Measurements from ENCODE around the gene UBTF.

UBTF gene

GRCh38 chr17:44205962-44206824 is 13.3 kb downstream of the UBTF start:
- WGBS (ENCODE audit: insufficient coverage, insufficient read length) = no CpG with 5 or more reads among the region's 13 CpGs
- Histone ChIP-seq H3K4me1 (ENCODE audit: control insufficient read depth, insufficient read depth, low read length) (peaks cover 3% of the 10 kb centered on the region), H3K9me3 (ENCODE audit: control insufficient read depth, insufficient read depth, low read length) (no peaks in the 10 kb centered on the region), H3K27ac (ENCODE audit: low read length) (no peak overlapping the region), H3K4me3 (ENCODE audit: low read length) (no peak overlapping the region), H3K36me3 (ENCODE audit: control insufficient read depth, insufficient read depth, low read length) (peaks cover 26% of the 10 kb centered on the region), H3K27me3 (ENCODE audit: control insufficient read depth, insufficient read depth, low read length) (no peaks in the 10 kb centered on the region)
- DNase-seq (ENCODE audit: low read depth, low spot score) = no peak

DNA sequence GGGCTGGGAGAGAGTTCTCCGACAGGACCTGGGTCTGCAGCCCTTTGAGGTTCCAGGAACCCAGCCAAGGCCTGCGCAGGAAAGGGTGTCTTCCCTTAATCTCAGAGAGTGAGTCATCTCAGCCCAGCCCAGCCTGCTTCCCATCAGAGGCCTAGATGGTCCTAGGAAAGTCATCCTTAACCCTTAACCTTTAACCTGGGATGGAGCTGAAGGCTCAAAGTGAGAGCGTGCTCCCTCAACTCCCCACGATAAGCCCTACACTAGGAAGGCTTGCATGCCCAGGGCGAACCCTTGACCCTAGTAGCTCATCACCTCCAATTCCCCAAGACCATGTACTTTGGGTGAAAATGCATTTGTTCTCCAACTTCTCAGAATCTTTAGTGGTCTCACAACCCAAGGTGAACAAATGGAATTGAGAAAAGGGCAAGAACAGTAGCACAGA is 15.0 kb downstream of the UBTF start:
- H3K27ac ChIP-seq (ENCODE audit: low read length) = no peak overlapping the region
- no CpG with 5 or more reads among the region's 5 CpGs for WGBS (ENCODE audit: insufficient coverage, insufficient read length)
- H3K4me1 ChIP-seq (ENCODE audit: control insufficient read depth, insufficient read depth, low read length) = peaks cover 3% of the 10 kb centered on the region; the same call in 1 of the 2 replicates
- H3K27me3 ChIP-seq (ENCODE audit: control insufficient read depth, insufficient read depth, low read length) = no peaks in the 10 kb centered on the region
- H3K4me3 ChIP-seq (ENCODE audit: low read length) = no peak overlapping the region
- no peak for DNase-seq (ENCODE audit: low read depth, low spot score)
- H3K9me3 ChIP-seq (ENCODE audit: control insufficient read depth, insufficient read depth, low read length) = no peaks in the 10 kb centered on the region
- H3K36me3 ChIP-seq (ENCODE audit: control insufficient read depth, insufficient read depth, low read length) = peaks cover 17% of the 10 kb centered on the region

- H3K27me3 ChIP-seq (ENCODE audit: control insufficient read depth, insufficient read depth, low read length) = no peaks in the 10 kb centered on the region
- no peak overlapping the region for H3K27ac ChIP-seq (ENCODE audit: low read length)
- H3K36me3 ChIP-seq (ENCODE audit: control insufficient read depth, insufficient read depth, low read length) = peaks cover 13% of the 10 kb centered on the region
- no CpG with 5 or more reads among the region's 9 CpGs for WGBS (ENCODE audit: insufficient coverage, insufficient read length)
- no peak for DNase-seq (ENCODE audit: low read depth, low spot score)
- no peak overlapping the region for H3K4me3 ChIP-seq (ENCODE audit: low read length)
- no peaks in the 10 kb centered on the region for H3K9me3 ChIP-seq (ENCODE audit: control insufficient read depth, insufficient read depth, low read length)
- peaks cover 3% of the 10 kb centered on the region; the same call in 1 of the 2 replicates for H3K4me1 ChIP-seq (ENCODE audit: control insufficient read depth, insufficient read depth, low read length)
Measured at GRCh38 chr17:44203731-44204440, 15.6 kb downstream of the UBTF start.

GRCh38 chr17:44202756-44203155 is 16.7 kb downstream of the UBTF start:
- no peaks in the 10 kb centered on the region for H3K27me3 ChIP-seq (ENCODE audit: control insufficient read depth, insufficient read depth, low read length)
- no peak overlapping the region for H3K27ac ChIP-seq (ENCODE audit: low read length)
- no peaks in the 10 kb centered on the region for H3K9me3 ChIP-seq (ENCODE audit: control insufficient read depth, insufficient read depth, low read length)
- H3K4me1 ChIP-seq (ENCODE audit: control insufficient read depth, insufficient read depth, low read length) = peaks cover 6% of the 10 kb centered on the region
- DNase-seq (ENCODE audit: low read depth, low spot score) = no peak
- WGBS (ENCODE audit: insufficient coverage, insufficient read length) = no CpG with 5 or more reads among the region's 4 CpGs
- peaks cover 7% of the 10 kb centered on the region; the same call in 1 of the 2 replicates for H3K36me3 ChIP-seq (ENCODE audit: control insufficient read depth, insufficient read depth, low read length)
- H3K4me3 ChIP-seq (ENCODE audit: low read length) = no peak overlapping the region

- DNase-seq (ENCODE audit: low read depth, low spot score) = no peak
- Histone ChIP-seq H3K4me3 (ENCODE audit: low read length) (peak overlapping the region; percentile 77; the same call in 1 of the 2 replicates), H3K27me3 (ENCODE audit: control insufficient read depth, insufficient read depth, low read length) (no peaks in the 10 kb centered on the region), H3K27ac (ENCODE audit: low read length) (no peak overlapping the region), H3K36me3 (ENCODE audit: control insufficient read depth, insufficient read depth, low read length) (peaks cover 5% of the 10 kb centered on the region; the same call in 1 of the 2 replicates), H3K9me3 (ENCODE audit: control insufficient read depth, insufficient read depth, low read length) (no peaks in the 10 kb centered on the region), H3K4me1 (ENCODE audit: control insufficient read depth, insufficient read depth, low read length) (peaks cover 6% of the 10 kb centered on the region)
- WGBS (ENCODE audit: insufficient coverage, insufficient read length) = no CpG with 5 or more reads among the region's 36 CpGs
Measured at GRCh38 chr17:44200478-44201155, 18.9 kb downstream of the UBTF start.

DNA sequence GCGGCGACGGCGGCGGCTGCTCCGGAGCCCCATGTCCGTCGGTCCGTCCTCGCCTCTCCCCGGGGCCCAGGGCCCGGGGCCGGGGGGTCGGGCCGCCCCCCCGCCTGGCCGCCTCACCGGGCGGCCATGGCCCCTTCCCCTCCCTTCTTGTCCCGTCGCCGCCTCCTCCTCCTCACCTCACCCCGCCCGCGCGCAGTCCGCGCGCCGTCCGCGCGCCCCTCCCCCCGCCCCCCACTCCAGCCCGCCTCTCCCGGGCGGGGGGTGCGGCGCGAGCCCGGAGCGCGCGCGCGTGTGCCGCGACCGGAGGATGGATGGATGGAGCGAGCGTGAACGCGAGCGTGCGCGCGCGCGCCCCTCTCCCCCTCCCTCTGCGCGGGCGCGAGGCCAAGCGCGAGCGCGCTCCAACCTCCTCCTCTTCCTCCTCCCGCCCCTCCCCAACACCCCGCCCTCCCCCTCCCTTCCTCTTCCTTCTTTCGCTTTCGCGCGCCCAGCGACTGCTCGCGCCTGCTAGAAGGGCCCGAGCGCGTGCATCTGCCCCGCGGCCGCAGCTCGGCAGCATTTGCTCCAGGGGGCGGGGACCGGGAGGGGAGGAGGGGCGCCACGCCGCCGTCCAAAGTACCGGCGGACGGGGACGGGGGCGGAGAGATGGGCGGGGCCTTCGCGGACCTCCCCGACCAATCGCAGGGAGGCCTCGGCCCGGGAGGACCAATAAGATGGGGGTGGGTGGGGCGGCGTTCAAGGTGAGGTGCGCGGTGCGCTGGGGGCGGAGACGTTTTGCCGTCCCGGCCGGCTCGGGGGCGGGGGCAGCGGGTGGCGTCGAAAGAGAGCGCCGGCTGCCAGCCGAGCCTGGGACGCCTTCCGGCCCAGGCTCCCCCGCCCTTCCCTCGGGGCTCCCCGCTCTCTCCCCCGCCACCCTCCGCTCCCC is 19.7 kb downstream of the UBTF start, which contains the start of gene ATXN7L3:
TSS of gene ATXN7L3 (minus strand) at position 332 of the 925 bp plus-strand sequence. CDS start 1,814 bp downstream, outside the sequence.
- Histone ChIP-seq H3K9me3 (ENCODE audit: control insufficient read depth, insufficient read depth, low read length) (no peaks in the 10 kb centered on the region), H3K4me3 (ENCODE audit: low read length) (peak within 1 kb of the TSS; percentile 85), H3K4me1 (ENCODE audit: control insufficient read depth, insufficient read depth, low read length) (peaks cover 6% of the 10 kb centered on the region), H3K27me3 (ENCODE audit: control insufficient read depth, insufficient read depth, low read length) (no peaks in the 10 kb centered on the region), H3K27ac (ENCODE audit: low read length) (no peak within 1 kb of the TSS), H3K36me3 (ENCODE audit: control insufficient read depth, insufficient read depth, low read length) (peaks cover 10% of the 10 kb centered on the region)
- WGBS (ENCODE audit: insufficient coverage, insufficient read length) = no CpG with 5 or more reads among the region's 126 CpGs
- DNase-seq (ENCODE audit: low read depth, low spot score) = no peak

- Histone ChIP-seq H3K4me3 (ENCODE audit: low read length) (peak overlapping the region; percentile 85), H3K36me3 (ENCODE audit: control insufficient read depth, insufficient read depth, low read length) (peaks cover 19% of the 10 kb centered on the region), H3K4me1 (ENCODE audit: control insufficient read depth, insufficient read depth, low read length) (peaks cover 5% of the 10 kb centered on the region), H3K9me3 (ENCODE audit: control insufficient read depth, insufficient read depth, low read length) (no peaks in the 10 kb centered on the region), H3K27ac (ENCODE audit: low read length) (no peak overlapping the region), H3K27me3 (ENCODE audit: control insufficient read depth, insufficient read depth, low read length) (no peaks in the 10 kb centered on the region)
- no peak for DNase-seq (ENCODE audit: low read depth, low spot score)
- WGBS (ENCODE audit: insufficient coverage, insufficient read length) = no CpG with 5 or more reads among the region's 68 CpGs
Measured at GRCh38 chr17:44198721-44199552, 20.5 kb downstream of the UBTF start.

- Histone ChIP-seq H3K4me1 (ENCODE audit: control insufficient read depth, insufficient read depth, low read length) (peaks cover 3% of the 10 kb centered on the region; the same call in 1 of the 2 replicates), H3K9me3 (ENCODE audit: control insufficient read depth, insufficient read depth, low read length) (no peaks in the 10 kb centered on the region), H3K27me3 (ENCODE audit: control insufficient read depth, insufficient read depth, low read length) (no peaks in the 10 kb centered on the region), H3K36me3 (ENCODE audit: control insufficient read depth, insufficient read depth, low read length) (peaks cover 20% of the 10 kb centered on the region), H3K4me3 (ENCODE audit: low read length) (peak overlapping the region; percentile 85; the same call in 1 of the 2 replicates), H3K27ac (ENCODE audit: low read length) (no peak overlapping the region)
- WGBS (ENCODE audit: insufficient coverage, insufficient read length) = no CpG with 5 or more reads among the region's 11 CpGs
- DNase-seq (ENCODE audit: low read depth, low spot score) = no peak
Measured at GRCh38 chr17:44197980-44198720, 21.3 kb downstream of the UBTF start.

All from iPS DF 6.9 (cell line).